ENCODE measurements around the gene FAM228B. TPM values are rescaled to one million over a fixed set of nuclear protein-coding genes. Genes with fewer than 3 reads are reported as not detected.

The FAM228B gene
- total RNA-seq, 1 experiment from 2014 or later = 16.8 TPM

DNA sequence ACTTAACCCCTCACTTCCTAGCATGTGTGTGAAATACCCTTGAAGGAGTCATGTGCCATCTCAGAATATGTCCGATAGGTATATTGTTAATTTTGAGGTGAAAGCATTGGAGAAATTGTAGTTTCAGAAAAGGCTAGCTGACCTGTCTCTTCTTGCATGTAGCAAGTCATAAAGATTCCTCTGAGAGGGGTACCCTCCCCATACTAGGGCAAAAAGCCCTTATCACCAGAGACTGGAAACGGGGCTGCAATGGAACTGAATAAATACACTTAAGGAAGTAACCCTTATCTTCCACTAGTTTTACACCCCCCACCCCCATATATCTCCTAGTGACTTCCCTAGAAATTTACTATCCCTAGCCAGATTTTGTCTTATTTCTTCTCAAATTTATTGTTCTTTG is 45.4 kb upstream of the FAM228B start:
- peaks cover 45% of the 10 kb centered on the region for H3F3A ChIP-seq (ENCODE audit: insufficient read depth, low read depth)
- H3K4me1 ChIP-seq (replicated peaks; ENCODE audit: insufficient read depth) = peaks cover 25% of the 10 kb centered on the region
- intact Hi-C loops (cut with micrococcal nuclease; ENCODE audit: unreplicated experiment) = loop anchor here (2.0 kb wide), 2 partner anchors 45 to 151 kb away; partner anchors contain the start of genes ATAD2B, FAM228B and PFN4
- DNase-seq = no peak
- no peak for TF ChIP-seq EZH2 (IDR thresholded peaks at IDR 0.05; ENCODE audit: low read depth)
- TF ChIP-seq CTCF (conservative IDR thresholded peaks at IDR 0.05) = no peak
- no TSS peak for BruUV-seq (replicated peaks)
- peaks cover 13% of the 10 kb centered on the region for H4K20me1 ChIP-seq (ENCODE audit: insufficient read depth)
- peak overlapping the region; percentile 98 for H3K4me2 ChIP-seq
- H3K27me3 ChIP-seq (ENCODE audit: insufficient read depth, low read depth) = no peaks in the 10 kb centered on the region
- H3K4me3 ChIP-seq = peak overlapping the region; percentile 89
- no peaks in the 10 kb centered on the region for H3K9me3 ChIP-seq (ENCODE audit: insufficient read depth, low read depth)
- peaks cover 29% of the 10 kb centered on the region for H3K79me2 ChIP-seq (ENCODE audit: low read depth)
- ChIA-PET CTCF (no interaction called here), POLR2A (ENCODE audit: unreplicated experiment) (no interaction called here)
- peak overlapping the region; percentile 94 for H2AFZ ChIP-seq
- peak overlapping the region; percentile 71 for H3K27ac ChIP-seq
- H3K36me3 ChIP-seq (ENCODE audit: low read depth) = peaks cover 10% of the 10 kb centered on the region
- no peaks in the 10 kb centered on the region for H3K9me2 ChIP-seq (ENCODE audit: insufficient read depth)

DNA sequence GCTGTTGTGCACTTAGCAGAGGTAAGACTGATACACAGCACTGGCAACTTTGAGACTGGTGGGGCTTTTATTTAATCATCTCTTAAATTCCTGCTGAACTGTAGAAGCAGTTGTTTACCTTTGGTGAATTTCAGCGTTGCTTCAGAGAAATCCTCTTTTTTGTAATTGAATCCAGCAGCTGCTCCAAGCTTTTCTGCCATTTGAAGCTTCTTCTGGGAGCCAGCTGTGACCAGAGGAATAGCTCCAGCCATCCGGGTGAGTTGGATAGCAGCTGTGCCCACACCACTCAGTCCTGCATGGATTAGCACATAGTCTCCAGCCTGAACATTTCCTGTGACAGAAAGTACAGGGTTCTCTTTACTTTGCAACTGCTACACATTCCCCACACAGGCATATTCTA is 42.6 kb upstream of the FAM228B start:
- Histone ChIP-seq H3F3A (ENCODE audit: insufficient read depth, low read depth) (peaks cover 43% of the 10 kb centered on the region), H3K27me3 (ENCODE audit: insufficient read depth, low read depth) (no peaks in the 10 kb centered on the region), H3K9me2 (ENCODE audit: insufficient read depth) (no peaks in the 10 kb centered on the region), H3K79me2 (ENCODE audit: low read depth) (peaks cover 2% of the 10 kb centered on the region), H3K9me3 (ENCODE audit: insufficient read depth, low read depth) (no peaks in the 10 kb centered on the region), H3K4me1 (replicated peaks; ENCODE audit: insufficient read depth) (peaks cover 30% of the 10 kb centered on the region), H3K4me3 (no peak overlapping the region), H3K27ac (no peak overlapping the region), H2AFZ (no peak overlapping the region), H3K4me2 (no peak overlapping the region), H3K36me3 (ENCODE audit: low read depth) (no peaks in the 10 kb centered on the region), H4K20me1 (ENCODE audit: insufficient read depth) (no peaks in the 10 kb centered on the region)
- ChIA-PET POLR2A (ENCODE audit: unreplicated experiment) (no interaction called here), CTCF (no interaction called here)
- no peak for DNase-seq
- TF ChIP-seq EZH2 (IDR thresholded peaks at IDR 0.05; ENCODE audit: low read depth) (no peak), CTCF (conservative IDR thresholded peaks at IDR 0.05) (no peak)
- no TSS peak for BruUV-seq (replicated peaks)
- intact Hi-C loops (cut with micrococcal nuclease; ENCODE audit: unreplicated experiment) = loop anchor here (5.0 kb wide), 2 partner anchors 302 to 712 kb away; partner anchors contain the start of genes CENPO and PTRHD1

- ChIA-PET POLR2A (ENCODE audit: unreplicated experiment) (interaction anchor here (0.6 to 1.5 kb wide), 3 partner anchors 28 to 252 kb away, joined by 3 to 9 read pairs (median 4); partner anchors contain the start of gene WDCP), CTCF (interaction anchor here (0.6 to 1.7 kb wide), 3 partner anchors 28 to 694 kb away, joined by 5 to 10 read pairs (median 10); no protein-coding TSS in a partner anchor)
- Histone ChIP-seq H3K27me3 (ENCODE audit: insufficient read depth, low read depth) (no peaks in the 10 kb centered on the region), H4K20me1 (ENCODE audit: insufficient read depth) (no peaks in the 10 kb centered on the region), H3K9me3 (ENCODE audit: insufficient read depth, low read depth) (no peaks in the 10 kb centered on the region), H3K4me3 (peak overlapping the region; percentile 71), H3K4me1 (replicated peaks; ENCODE audit: insufficient read depth) (peaks cover 24% of the 10 kb centered on the region), H3F3A (ENCODE audit: insufficient read depth, low read depth) (peaks cover 29% of the 10 kb centered on the region), H2AFZ (peak overlapping the region; percentile 95), H3K27ac (peak overlapping the region; percentile 61), H3K4me2 (peak overlapping the region; percentile 86), H3K36me3 (ENCODE audit: low read depth) (no peaks in the 10 kb centered on the region), H3K79me2 (ENCODE audit: low read depth) (no peaks in the 10 kb centered on the region), H3K9me2 (ENCODE audit: insufficient read depth) (no peaks in the 10 kb centered on the region)
- no TSS peak for BruUV-seq (replicated peaks)
- intact Hi-C loops (cut with micrococcal nuclease; ENCODE audit: unreplicated experiment) = loop anchor here (5.0 kb wide), 2 partner anchors 299 to 709 kb away; partner anchors contain the start of genes CENPO and PTRHD1
- DNase-seq = no peak
- TF ChIP-seq EZH2 (IDR thresholded peaks at IDR 0.05; ENCODE audit: low read depth) (no peak), CTCF (conservative IDR thresholded peaks at IDR 0.05) (no peak)
Observed at GRCh38 chr2:24082787-24083566, 40.3 kb upstream of the FAM228B start.

Data from PC-9 (cell line).